HG02623 (cell line): Measurements from ENCODE around the gene TNFAIP8.

ENCODE experiments used
- ATAC-seq: cut with Tn5 transposase; IDR thresholded peaks from one replicate; pipeline ENCODE4 v1.9.1; 2021; ENCODE audit warnings: moderate library complexity; ENCODE audit not compliant: unreplicated experiment

Gene TNFAIP8

DNA sequence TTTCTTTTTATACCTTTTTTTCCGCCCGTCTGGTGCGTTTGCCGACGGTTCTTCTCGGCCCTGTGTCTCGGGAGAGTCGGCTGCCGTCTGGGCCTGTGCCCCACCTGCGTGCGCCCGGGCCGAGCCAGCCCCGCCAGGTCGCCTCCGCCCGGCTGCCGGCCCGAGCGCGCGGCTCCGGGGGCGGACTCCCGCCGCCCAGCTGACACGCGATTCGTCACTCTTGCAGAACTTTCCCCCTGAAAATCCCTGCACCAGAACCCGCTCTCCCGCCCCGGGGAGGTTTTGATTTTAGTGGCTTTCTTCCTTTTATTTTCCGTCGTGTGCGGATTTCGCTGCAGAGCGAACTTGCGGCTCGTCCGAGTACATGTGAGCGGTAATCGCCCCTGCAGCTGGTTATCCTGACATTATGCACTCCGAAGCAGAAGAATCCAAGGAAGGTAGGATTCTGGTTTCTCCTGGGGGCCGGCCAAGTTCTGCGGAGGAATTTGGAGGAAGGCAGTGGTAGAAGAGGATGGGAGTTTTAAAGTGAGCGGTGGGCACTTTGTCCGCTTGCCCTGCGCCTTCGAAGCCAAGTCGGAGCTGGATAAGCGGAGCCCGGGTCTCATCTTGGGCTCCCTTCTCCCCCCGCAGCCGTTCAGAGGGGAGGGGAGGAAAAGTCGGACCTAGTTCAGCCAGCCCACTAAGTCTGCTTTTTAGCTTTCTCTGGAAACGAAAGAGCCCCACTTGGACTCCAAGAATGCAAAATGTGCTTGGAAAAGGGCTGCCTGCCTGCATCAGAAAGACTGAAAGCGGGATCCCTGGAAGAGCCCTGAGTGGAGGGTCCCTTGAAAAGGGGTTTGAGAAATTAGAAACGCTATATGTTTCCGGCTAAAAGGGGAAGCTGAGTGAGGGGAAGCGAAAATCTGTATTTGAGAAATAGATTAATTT, at the start of gene TNFAIP8:
TSS of gene TNFAIP8 (plus strand) at position 335 of the 927 bp plus-strand sequence. CDS start at position 407, 72 bp downstream.
- peak; percentile 40 for ATAC-seq

DNA sequence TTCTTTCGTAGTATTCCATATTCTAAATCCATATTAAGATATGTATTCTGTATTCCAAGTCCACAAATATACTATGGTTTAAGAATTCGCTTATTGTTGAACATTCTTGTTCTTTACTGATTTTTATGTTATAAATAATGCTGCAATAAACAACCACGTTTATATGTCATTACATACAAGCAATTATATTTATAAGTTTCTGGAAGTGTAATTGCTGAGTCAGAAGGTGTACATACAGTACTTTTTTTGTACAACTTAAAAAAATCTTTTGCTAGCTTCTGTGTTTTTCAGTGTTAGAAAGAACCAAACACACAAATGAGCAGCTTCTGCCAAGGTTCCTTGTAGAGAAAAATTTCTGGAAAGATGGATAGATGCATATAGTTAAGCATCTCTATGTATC, 48.6 kb upstream of the TNFAIP8 start:
- ATAC-seq, result no peak

DNA sequence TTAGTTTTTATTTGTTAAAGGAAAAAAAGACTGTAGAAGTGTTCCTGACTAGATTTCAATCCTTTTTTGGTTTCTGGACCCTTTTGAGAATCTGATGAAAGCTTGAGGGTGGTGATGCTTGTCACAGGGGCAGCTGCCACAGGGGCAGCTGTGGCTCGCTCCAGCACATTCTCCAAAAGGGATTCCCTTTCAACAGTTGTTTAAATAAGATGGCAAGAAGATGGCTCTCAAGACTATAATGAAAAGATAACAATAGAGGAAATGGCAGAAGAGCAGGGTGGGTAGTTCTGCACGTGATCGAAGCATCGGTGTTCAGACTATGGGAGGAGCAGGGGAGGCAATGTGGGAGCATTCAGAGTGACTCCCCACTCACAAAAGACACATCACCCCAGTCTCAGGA, 46.5 kb upstream of the TNFAIP8 start:
- peak; percentile 9 for ATAC-seq

DNA sequence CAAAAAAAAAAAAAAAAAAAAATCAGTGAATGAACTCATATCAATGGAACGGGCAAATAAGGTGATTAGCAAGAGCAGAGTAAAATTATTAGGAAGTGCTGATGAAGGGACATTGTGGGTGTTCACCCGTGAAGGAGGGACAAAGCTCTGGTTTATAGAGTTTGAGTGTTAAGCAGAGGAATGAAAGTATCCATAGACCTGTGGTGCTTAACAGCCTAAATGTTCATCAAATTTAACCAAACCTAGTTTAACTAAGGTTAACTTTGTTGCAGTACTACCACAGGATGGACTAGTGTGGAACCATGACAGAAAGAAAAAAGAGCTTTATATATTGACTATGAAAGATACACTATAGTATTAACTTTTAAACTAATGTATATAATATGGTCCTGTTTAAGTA, 44.1 kb upstream of the TNFAIP8 start:
- ATAC-seq, result no peak

DNA sequence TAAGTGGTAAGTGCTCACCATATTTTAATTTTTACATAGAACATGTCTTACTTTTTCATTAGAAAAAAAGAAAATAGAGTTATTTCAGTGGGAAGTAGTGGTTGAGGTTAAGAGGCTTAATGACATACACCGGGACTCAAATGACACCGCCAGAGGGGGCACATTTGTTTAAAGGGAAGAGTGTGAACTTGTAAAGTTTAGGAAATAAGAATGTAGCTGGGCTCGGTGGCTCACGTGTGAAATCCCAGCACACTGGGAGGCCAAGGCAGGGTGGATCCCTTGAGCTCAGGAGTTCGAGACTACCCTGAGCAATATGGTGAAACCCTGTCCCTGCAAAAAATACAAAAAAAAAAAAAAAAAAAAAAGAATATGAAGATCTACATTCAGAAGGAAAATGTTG, 43.4 kb upstream of the TNFAIP8 start:
- ATAC-seq, result no peak

DNA sequence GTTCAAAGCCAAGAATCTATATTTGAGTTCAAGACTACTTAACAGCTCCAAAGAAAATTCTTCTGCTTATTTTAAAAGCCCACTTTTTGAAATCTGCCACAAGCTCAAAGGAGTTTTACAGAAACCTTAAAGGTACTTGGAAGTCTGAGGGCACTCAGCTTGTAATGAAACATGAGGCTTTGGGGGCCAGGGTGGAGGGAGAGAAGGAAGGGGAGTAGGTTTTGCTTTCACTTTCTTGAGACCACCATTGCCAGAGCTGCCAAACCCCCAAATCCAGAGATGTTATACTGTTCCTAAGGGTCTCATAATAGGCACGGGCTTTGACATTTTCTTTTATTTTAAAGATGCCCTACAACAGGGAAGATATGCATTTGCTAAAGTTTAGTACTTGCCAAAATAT, 42.6 kb upstream of the TNFAIP8 start:
- no peak for ATAC-seq

DNA sequence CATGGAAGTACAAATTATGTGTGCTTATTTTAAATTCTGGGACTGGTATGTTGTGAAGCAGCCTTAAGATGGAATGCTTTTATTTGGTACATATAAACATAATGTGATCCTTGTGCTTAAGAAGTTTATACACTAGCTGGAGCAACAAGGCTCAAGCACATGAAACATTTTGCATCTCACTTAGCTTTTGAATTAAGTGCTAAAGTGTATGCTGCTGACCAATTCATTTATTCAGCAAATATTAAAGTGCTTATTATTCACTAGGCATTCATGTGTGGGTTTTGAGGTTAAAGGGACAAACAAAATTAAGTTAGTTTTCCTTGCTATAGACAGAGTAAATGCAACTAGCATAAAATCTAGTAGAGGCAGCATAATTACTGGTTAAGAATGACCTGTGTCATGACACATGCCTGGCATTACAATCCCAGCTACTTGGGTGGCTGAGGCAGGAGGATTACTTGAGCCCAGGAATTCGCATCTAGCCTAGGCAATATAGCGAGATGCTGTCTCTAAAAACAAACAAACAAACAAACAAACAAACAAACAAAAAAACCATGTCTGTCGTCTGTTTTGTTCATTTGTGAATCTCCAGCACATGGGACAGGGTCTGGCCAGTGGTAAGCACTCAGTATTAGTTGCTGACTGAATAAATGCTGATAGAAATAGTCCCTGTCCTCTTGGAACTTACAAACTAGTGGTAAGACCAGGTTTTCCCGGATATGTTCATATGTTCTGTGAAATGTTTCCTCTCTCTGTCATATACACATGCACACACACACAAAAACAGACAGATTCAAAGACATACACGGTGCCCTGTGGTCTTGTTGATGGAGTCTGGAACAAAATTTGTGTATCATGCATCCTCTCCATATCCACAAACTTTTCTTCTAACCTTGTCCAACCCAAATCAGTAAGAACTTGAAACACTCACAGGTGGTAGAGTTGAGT, 41.9 kb upstream of the TNFAIP8 start:
- no peak for ATAC-seq

DNA sequence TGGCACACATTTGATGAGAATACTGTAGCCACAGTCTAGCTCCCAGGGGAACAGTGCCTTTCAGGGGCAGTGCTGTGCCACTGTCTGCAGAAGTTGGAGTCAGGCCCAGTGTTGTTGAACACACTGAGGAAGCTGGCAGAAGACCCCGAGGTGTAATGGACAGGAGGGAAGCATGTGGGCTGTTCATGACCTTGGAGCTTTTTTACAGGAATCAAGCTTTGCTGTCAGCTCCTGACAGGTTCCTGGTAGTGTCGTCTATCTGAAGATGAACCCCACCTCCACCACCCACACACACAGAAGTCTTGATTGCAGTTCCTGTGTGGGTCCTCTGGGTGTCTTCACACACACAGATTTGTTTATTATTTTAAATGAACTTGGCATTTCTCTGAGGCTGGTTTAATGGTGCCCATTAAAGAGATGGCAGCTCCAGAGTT, 40.3 kb upstream of the TNFAIP8 start:
- peak; percentile 74 for ATAC-seq

DNA sequence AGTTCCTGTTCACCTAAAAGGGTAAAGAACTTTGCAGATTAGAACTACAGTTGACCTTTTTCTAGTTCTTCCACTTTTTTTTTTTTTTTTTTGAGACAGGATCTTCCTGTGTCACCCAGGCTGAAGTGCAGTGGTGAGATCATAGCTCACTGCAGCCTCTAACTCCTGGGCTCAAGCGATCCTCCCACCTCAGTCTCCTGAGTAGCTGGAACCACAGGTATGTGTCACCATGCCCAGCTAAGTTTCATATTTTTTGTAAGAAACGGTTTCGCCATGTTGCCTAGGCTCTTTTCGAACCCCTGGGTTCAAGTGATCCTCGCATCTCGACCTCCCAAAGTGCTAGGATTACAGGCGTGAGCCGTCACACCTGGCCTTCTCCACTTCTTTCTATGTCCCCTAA, 39.7 kb upstream of the TNFAIP8 start:
- ATAC-seq, result no peak

DNA sequence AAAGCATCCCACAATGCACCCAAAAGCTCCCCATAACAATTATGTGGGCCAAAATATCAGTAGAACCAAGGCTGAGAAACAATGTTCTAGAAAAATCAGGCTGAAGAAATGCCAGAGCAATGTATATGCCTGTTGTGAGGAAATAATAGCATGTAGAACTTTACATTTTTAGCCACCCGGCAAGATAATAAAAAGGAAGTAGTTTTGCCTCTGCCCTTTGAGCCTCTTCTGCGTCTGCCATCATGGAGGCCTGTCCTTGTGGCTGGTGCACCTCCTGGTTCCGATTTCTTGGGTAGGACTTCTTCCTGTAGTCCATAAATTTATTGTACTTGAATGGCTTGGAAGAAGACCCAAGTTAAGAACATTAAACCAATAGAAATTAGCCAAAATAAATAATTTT, 38.9 kb upstream of the TNFAIP8 start:
- no peak for ATAC-seq

DNA sequence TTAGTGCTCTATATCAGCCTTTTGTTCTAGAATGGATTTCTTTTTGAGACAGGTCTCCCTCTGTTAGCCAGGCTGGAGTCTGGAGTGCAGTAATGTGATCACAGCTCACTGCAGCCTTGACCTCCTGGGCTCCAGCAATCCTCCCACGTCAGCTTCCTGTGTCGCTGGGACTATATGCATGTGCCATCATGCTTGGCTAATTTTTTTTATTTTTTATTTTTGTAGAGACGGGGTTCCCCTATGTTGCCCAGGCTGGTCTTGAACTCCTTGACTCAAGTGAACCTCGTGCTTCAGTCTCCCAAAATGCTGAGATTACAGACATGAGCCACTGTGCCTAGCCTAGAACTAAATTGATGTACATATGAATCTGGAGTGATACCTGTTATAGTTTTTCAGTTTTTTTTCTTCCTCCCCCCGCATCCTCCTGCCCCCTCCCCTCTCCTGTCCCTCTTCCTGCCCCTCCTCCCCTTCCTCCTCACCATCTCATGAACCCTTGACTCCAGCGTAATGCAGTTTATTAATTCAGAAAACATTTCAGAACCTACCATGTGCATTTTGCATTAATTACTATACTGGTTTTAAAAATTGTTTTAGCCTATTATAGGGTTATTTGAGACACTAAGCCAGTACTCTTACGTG, 37.4 kb upstream of the TNFAIP8 start:
- peak; percentile 49 for ATAC-seq

DNA sequence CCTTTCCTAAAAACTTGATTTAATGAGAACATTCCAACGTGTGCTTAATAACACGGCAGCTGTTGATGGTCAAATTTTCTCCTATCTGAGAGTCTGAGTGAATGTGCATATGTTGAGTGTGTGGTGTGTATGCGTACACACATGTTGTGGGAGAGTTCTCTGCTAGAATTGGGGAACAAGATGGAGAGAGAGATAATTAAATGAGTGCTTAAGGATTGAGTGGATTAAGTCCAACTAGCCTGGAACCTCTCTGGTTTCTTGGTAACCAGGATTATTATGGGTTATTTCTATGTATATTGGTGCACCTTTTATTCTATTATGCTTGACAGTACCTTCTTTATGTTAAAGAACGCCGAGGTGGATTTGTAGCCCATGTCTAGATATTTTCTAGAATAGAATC, 36.4 kb upstream of the TNFAIP8 start:
- no peak for ATAC-seq

DNA sequence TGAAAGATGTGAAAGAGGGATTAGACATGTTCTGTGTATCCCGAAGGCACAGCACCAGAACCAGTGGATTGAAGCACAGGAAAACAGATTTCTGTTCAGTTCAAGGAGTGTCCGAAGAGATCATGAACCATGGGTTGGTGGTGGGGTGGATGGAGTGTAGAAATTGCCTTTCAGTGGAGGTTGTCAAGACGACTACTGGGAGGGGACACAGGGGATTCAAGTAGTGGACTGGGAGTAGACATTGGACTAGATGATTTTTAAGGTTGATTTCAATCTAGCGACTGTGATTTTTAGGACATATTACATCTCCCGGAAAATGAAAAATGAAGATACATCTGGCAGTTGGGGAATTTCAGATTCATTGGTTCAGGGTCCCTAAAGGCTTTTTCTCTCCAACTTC, 35.9 kb upstream of the TNFAIP8 start:
- no peak for ATAC-seq

DNA sequence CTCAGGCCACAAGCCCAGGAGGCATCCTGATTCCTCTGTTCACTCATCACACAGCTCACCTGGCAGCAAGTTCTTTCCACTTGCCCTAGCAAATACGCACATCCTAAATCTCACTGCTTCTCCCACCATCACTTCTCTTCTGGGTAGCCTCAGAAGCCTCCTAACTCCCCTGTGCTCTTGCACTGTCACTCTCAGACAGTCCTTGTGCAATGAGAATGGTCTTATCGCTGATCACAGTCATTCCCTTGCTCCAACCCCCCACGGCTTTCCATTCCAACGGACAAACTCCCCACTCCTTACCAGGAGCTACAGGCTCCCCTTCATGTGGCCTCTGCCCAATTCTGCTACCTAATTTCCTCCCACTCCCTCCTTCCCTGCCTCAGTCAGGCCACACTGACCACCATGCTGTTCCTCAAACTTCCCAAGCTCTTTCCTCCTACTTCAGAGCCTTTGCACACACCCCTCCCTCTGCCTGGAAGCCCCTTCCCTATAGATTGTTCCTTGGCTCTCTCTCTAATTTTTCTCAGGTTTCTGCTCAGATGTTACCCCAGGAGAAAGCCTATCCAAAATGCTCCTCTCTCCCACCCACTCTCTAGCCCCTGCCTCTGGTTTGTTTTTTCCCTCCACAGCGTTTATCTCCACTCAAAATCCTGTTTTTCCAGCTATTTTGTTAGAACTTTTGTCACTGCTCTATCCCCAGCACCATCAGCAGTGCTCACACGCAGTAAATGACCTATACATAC, 34.1 kb upstream of the TNFAIP8 start:
- no peak for ATAC-seq

DNA sequence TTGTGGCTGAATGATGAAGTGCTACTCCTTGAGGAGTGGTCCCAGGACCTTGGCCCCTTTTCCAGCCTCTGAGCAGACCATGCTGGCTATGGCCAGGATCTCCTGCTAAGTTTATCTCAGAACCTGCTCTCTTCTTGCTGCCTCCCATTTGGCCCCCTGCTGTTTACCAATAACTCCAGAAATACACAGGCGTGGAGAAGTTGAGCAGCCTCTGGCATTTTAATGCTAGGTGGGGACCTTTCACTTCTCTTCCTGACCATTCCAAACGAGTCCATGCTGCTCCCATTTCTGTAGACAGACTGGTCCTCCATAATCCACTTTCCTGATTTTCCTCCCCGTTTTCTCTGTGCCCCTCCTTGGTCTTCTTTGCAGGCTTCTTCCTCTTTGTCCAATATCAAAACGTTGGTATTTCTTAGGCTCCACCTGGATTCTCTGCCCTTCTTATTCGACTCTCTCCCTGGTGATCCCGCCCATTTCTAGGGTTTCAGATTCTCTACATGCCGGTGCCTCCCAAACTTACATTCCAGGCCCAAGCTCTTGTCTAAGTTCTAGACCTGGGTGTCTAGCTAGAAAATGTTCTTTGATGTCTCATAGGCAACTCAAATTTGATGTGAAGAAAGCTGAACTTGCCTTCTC, 33.4 kb upstream of the TNFAIP8 start:
- ATAC-seq, result no peak

DNA sequence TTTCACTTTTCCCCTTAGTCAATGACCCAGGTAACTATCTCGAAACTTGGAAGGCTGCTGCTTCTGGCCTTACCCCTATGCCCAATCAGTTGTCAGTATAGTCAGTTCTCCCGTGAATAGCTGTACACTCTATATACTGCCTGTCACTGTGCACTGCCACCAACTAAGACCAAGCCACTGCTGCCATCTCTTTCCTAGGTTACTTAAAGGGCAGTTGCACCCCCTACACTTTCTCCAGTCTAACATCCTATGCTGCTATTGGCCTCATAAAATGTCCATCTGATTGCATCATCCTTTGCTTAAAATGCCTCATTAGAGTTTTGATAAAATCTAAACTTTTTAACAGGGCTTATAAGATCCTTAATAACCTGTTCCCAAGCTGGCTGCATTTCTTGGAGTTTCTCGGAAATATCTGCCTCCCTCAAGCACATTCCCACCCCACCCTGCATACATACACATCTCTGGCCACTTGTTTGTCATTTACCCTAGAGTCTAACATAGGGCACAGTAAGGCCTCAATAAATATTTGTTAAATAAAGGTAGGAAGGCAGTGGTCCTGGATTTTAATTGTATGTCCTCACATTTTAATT, 32.8 kb upstream of the TNFAIP8 start:
- no peak for ATAC-seq

DNA sequence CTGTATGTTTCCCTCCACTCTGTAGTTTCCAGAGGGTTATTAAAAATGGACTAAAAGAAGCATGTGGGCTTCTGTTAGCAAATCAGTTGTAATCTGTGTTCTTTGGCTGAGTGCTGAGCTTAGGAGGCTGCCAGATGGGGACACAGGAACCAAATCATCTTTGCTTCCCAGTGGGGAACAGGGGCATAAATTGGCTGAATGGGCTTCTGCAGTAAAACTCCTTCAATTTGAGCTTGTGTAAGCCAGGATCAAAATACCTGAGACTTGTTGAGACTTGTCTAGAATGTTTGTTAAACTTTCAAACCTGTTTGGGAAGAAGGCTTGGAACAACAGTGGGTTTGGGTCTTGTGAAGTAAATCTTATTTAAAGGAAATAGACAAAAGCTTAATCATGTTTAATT, 32.2 kb upstream of the TNFAIP8 start:
- ATAC-seq, result no peak

DNA sequence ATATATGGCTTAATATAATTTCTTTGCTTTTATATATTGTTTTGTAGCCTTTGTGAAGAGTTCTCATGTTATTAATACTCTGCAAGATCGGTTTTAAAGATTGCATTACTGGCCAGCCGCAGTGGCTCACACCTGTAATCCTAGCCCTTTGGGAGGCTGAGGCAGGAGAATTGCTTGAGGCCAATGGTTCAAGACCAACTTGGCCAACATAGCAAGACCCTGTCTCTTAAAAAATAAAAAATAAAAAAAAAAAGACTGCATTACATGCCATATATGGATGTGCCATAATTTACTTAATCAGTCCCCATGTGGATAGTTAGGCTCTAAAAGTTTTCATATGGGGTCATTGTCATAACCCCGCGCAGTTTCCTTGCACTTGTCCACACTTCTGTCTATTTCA, 31.0 kb upstream of the TNFAIP8 start:
- no peak for ATAC-seq

DNA sequence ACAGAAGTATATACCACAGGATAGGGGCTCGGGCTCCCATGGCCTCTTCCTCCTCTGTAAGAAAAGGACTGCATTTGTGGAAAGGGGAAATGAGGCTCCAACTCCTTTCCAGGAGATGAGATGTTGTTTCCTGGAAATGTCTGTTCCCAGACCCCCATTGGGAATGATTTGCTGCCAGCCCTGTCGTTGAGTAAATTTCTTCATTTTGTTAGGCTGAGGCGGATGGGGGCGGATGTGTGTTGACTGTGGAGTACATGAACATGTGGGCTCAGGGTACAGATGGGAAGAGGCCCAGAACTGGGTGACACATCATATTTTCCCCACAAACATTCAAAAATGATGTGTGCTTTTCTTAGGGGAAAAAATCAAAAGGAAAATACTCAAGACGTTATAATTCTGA, 28.8 kb upstream of the TNFAIP8 start:
- no peak for ATAC-seq
